GM12878 (cell line): ENCODE data around the gene RAB3GAP1.

Source experiments
- EP300 ChIP-seq, 2 experiments: fragments of 150-350 bp in 1 of 2; IDR thresholded peaks; 2 replicates each; pipeline ENCODE4 v1.6.1; 2011 to 2012; ENCODE audit warnings: low read depth in 2 of 2, low read length in 2 of 2, borderline replicate concordance in 1 of 2, improper control_type of control experiment in 1 of 2, inconsistent platforms in 1 of 2; ENCODE audit not compliant: control insufficient read depth in 1 of 2
- STAT1 ChIP-seq: fragments of 450-650 bp; conservative IDR thresholded peaks from 2 replicates; pipeline ENCODE4 v1.6.1; 2014; ENCODE audit warnings: antibody characterized with exemption, mild to moderate bottlenecking
- TF ChIP-seq, protein P1 (sequence below): fragments of 450-650 bp; formaldehyde crosslinking; IDR thresholded peaks from 2 replicates; pipeline ENCODE4 v1.5.0; 2022; ENCODE audit warnings: mild to moderate bottlenecking, missing genetic modification characterization

DNA sequence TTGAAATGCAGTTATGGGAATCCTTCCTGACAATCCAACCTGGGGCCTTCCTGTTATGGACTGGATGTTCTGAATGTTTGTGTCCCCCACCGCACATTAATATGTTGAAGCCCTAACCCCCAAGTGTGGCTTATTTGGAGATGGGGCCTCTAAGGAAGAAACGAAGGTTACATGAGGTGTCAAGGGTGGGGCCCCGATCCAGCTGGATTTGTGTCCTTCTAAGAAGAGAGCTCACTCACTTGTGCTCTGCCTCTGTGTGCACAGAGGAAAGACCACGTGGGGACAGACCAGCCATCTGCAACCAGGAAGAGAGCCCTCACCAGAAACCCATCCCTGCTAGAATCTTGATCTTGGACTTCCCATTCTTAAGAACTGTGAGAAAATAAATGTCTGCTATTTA, 49.3 kb upstream of the RAB3GAP1 start:
- TF ChIP-seq EP300 (IDR thresholded peaks at IDR 0.05; ENCODE audit: borderline replicate concordance in 1 of 2, control insufficient read depth in 1 of 2, low read depth in 2 of 2, low read length in 2 of 2) (no peak), STAT1 (no peak)
- TF ChIP-seq, protein P1, sequence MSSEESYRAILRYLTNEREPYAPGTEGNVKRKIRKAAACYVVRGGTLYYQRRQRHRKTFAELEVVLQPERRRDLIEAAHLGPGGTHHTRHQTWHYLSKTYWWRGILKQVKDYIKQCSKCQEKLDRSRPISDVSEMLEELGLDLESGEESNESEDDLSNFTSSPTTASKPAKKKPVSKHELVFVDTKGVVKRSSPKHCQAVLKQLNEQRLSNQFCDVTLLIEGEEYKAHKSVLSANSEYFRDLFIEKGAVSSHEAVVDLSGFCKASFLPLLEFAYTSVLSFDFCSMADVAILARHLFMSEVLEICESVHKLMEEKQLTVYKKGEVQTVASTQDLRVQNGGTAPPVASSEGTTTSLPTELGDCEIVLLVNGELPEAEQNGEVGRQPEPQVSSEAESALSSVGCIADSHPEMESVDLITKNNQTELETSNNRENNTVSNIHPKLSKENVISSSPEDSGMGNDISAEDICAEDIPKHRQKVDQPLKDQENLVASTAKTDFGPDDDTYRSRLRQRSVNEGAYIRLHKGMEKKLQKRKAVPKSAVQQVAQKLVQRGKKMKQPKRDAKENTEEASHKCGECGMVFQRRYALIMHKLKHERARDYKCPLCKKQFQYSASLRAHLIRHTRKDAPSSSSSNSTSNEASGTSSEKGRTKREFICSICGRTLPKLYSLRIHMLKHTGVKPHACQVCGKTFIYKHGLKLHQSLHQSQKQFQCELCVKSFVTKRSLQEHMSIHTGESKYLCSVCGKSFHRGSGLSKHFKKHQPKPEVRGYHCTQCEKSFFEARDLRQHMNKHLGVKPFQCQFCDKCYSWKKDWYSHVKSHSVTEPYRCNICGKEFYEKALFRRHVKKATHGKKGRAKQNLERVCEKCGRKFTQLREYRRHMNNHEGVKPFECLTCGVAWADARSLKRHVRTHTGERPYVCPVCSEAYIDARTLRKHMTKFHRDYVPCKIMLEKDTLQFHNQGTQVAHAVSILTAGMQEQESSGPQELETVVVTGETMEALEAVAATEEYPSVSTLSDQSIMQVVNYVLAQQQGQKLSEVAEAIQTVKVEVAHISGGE (CRISPR knock-in tag), result no peak
